HFF-Myc (cell line): Measurements from ENCODE around the gene SV2B.
A peak's percentile ranks its signal among the peaks of the same experiment; 100 is the strongest.

Source experiments
- DNase-seq: peaks from one replicate; pipeline ENCODE4 v3.0.0-alpha.2; 2011; ENCODE audit warnings: low read depth; ENCODE audit errors: extremely low read depth
- H3K4me3 ChIP-seq: replicated peaks from 2 replicates; pipeline ENCODE4 v1.5.1; 2011; ENCODE audit warnings: low read depth, mild to moderate bottlenecking, control low read depth, low read length
- TF ChIP-seq, protein P1 (sequence below): IDR thresholded peaks from 2 replicates; pipeline ENCODE4 v1.5.1; 2012; ENCODE audit warnings: mild to moderate bottlenecking, low read depth, low read length, control low read depth; ENCODE audit errors: missing control alignments

SV2B gene

DNA sequence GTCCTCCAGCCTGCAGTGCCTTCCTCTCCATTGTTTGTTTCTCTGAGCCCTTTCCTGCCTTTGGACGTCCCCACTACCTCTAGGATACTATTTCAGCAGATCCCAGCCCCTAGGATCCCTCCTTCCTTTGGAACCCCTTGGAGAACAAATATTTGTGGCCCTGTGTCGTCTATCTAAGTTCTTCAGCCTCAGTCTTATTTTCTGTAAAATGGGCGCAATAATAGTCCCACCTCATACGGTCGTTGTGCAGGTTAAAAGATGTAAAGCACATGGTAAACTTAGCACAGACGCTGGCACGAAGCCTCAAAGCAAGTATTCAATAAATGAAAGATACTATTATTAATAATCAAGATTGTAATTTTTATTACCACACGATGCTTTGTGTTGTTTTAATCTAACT lies 122.0 kb downstream of the SV2B start:
- no peak for DNase-seq
- TF ChIP-seq, protein P1, sequence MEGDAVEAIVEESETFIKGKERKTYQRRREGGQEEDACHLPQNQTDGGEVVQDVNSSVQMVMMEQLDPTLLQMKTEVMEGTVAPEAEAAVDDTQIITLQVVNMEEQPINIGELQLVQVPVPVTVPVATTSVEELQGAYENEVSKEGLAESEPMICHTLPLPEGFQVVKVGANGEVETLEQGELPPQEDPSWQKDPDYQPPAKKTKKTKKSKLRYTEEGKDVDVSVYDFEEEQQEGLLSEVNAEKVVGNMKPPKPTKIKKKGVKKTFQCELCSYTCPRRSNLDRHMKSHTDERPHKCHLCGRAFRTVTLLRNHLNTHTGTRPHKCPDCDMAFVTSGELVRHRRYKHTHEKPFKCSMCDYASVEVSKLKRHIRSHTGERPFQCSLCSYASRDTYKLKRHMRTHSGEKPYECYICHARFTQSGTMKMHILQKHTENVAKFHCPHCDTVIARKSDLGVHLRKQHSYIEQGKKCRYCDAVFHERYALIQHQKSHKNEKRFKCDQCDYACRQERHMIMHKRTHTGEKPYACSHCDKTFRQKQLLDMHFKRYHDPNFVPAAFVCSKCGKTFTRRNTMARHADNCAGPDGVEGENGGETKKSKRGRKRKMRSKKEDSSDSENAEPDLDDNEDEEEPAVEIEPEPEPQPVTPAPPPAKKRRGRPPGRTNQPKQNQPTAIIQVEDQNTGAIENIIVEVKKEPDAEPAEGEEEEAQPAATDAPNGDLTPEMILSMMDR: no peak
- H3K4me3 ChIP-seq: no peak overlapping the region

DNA sequence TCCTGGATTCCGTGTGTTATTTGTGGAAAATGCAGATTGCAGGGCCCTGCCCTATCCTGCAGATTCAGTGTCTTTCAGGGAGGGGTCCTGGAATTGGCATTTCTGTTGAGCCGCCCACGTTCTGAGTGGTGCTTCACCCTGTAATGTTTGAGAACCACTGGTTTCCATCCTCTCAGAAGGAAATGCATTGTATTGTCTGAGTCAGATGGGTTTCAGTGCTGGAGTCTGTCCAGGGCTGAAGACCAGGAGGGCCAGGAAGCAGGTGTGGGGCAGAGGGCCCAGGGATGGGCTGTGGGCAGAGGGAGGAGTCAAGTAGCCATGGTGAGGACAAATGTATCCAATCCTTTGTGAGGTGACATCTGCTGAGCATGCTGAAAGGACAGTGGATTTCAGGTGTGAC lies 123.8 kb downstream of the SV2B start:
- TF ChIP-seq, protein P1: no peak
- no peak overlapping the region for H3K4me3 ChIP-seq
- no peak for DNase-seq

- peak; percentile 2 for DNase-seq
Measured at GRCh38 chr15:91224755-91225380, 124.8 kb downstream of the SV2B start.

DNA sequence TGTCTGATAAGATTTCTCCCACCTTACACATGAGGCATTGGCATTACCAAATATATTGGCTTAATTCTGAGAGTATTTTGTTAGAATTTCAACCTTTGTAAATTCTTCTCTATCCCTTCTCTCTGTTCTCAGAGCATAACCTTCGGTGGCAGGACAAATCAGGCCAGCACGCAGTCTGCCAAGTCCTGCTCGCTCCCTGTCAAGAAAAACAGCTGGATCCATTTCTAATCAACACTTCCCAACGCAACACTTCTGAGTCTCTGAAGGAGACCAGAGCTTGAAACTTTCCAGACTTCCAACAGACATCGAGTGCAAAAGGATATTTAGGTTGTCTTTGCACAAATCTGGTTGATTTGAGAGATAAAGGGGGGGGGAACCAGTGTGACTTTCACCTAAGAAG lies 125.7 kb downstream of the SV2B start:
- TF ChIP-seq, protein P1: no peak
- DNase-seq: no peak
- H3K4me3 ChIP-seq: no peak overlapping the region

More at GRCh38 chr15:91224755-91225380, 124.8 kb downstream of the SV2B start:
- no peak overlapping the region for H3K4me3 ChIP-seq
- TF ChIP-seq, protein P1: peak; percentile 54

DNA sequence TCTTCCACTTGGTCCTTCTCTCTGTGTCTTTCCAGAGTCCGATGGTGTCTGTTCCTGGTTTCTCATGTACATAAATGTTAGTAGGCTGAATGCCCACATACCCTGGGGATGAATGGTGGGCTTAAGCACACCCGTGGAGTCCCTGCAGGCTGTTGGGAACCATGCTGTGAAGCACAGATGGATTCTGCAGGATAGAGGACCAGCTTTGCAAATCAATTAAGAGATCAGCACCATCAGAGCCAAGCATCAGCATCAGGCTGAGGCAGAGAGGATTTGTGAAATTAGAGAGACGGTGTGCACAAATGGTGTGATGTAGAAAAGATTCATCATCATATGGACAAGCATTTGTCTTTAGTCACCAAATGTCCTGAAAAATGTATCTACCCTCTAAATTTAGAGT lies 127.1 kb downstream of the SV2B start:
- TF ChIP-seq, protein P1: no peak
- no peak for DNase-seq
- no peak overlapping the region for H3K4me3 ChIP-seq

DNA sequence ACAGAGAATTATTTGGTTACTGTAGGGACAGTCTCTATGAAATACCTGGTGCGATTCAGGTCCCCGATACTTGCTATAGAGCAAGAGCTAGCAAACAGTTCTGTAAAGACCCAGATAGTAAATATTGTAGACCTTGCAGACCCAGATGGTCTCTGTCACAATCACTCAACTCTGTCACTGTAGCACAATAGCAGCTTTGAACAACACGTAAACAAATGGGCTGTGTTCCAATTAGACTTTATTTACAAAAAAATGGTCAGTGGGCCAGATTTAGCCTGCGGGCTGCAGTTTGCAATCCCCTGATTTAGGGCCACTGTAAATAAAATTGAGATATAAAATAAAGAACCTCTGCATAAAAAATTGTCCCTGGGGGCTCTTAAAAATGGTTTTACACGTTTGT lies 127.7 kb downstream of the SV2B start:
- TF ChIP-seq, protein P1: no peak
- DNase-seq: no peak
- H3K4me3 ChIP-seq: no peak overlapping the region

DNA sequence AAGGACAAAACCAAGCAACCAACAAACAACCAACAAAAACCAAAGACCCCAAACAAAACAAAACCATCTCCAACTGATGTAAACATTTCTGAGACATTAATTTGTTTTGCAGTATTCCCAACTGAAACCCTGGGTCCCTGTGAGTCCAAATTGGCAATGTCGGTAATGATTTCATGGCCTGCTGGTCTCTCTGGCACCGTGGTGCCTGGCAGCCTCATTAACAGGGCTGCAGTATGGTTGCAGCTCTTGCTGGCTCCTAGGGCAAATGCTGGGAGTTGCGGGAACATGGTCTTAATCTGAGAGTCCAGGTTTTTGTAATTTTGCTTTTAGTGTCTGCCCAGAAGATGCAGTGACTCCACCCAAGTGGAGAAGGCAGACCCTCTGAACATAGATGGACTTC lies 128.3 kb downstream of the SV2B start:
- TF ChIP-seq, protein P1: no peak
- no peak overlapping the region for H3K4me3 ChIP-seq
- no peak for DNase-seq
